ENCODE data around the gene DHX36. TPM values are rescaled to one million over a fixed set of nuclear protein-coding genes. Genes with fewer than 3 reads are reported as not detected.

Gene DHX36
- total RNA-seq, 1 donor from 2014 or later: 71.1 TPM

- intact Hi-C loops (cut with micrococcal nuclease): no loop called here
Measured at GRCh38 chr3:154294016-154294415, 30.3 kb downstream of the DHX36 start.

GRCh38 chr3:154290187-154290586 is 34.1 kb downstream of the DHX36 start:
- intact Hi-C loops (cut with micrococcal nuclease): no loop called here

GRCh38 chr3:154285221-154285620 is 39.1 kb downstream of the DHX36 start:
- intact Hi-C loops (cut with micrococcal nuclease): no loop called here

- intact Hi-C loops (cut with micrococcal nuclease): no loop called here
Measured at GRCh38 chr3:154280161-154280560, 44.1 kb downstream of the DHX36 start.

GRCh38 chr3:154275965-154276364 is 48.3 kb downstream of the DHX36 start:
- intact Hi-C loops (cut with micrococcal nuclease): no loop called here

GRCh38 chr3:154275292-154275691 is 49.0 kb downstream of the DHX36 start:
- intact Hi-C loops (cut with micrococcal nuclease): no loop called here

- intact Hi-C loops (cut with micrococcal nuclease): no loop called here
Measured at GRCh38 chr3:154274348-154274747, 49.9 kb downstream of the DHX36 start.

- intact Hi-C loops (cut with micrococcal nuclease): no loop called here
Measured at GRCh38 chr3:154273381-154273780, 50.9 kb downstream of the DHX36 start.

GRCh38 chr3:154254527-154254926 is 69.8 kb downstream of the DHX36 start:
- intact Hi-C loops (cut with micrococcal nuclease): loop anchor here (5.0 to 10.0 kb wide), 2 partner anchors 130 to 1212 kb away; partner anchors contain the start of gene ARHGEF26

- intact Hi-C loops (cut with micrococcal nuclease): loop anchor here (1.0 to 10.0 kb wide), 5 partner anchors 128 to 1227 kb away; partner anchors contain the start of gene ARHGEF26
Measured at GRCh38 chr3:154252759-154253638, 71.3 kb downstream of the DHX36 start.

- intact Hi-C loops (cut with micrococcal nuclease): loop anchor here (5.0 to 10.0 kb wide), 2 partner anchors 127 to 1209 kb away; partner anchors contain the start of gene ARHGEF26
Measured at GRCh38 chr3:154251610-154252009, 72.7 kb downstream of the DHX36 start.

- intact Hi-C loops (cut with micrococcal nuclease): loop anchor here (5.0 to 10.0 kb wide), 2 partner anchors 125 to 1208 kb away; partner anchors contain the start of gene ARHGEF26
Measured at GRCh38 chr3:154250291-154250690, 74.0 kb downstream of the DHX36 start.

GRCh38 chr3:154247806-154248415 is 76.4 kb downstream of the DHX36 start:
- intact Hi-C loops (cut with micrococcal nuclease): no loop called here

- intact Hi-C loops (cut with micrococcal nuclease): no loop called here
Measured at GRCh38 chr3:154244644-154245043, 79.6 kb downstream of the DHX36 start.

- intact Hi-C loops (cut with micrococcal nuclease): no loop called here
Measured at GRCh38 chr3:154243353-154243752, 80.9 kb downstream of the DHX36 start.

GRCh38 chr3:154242766-154243165 is 81.5 kb downstream of the DHX36 start:
- intact Hi-C loops (cut with micrococcal nuclease): no loop called here

GRCh38 chr3:154241496-154241895 is 82.8 kb downstream of the DHX36 start:
- intact Hi-C loops (cut with micrococcal nuclease): no loop called here

GRCh38 chr3:154240235-154240634 is 84.1 kb downstream of the DHX36 start:
- intact Hi-C loops (cut with micrococcal nuclease): no loop called here

- intact Hi-C loops (cut with micrococcal nuclease): no loop called here
Measured at GRCh38 chr3:154236331-154236730, 88.0 kb downstream of the DHX36 start.

GRCh38 chr3:154235330-154235729 is 89.0 kb downstream of the DHX36 start:
- intact Hi-C loops (cut with micrococcal nuclease): no loop called here

GRCh38 chr3:154229217-154229590 is 95.1 kb downstream of the DHX36 start:
- intact Hi-C loops (cut with micrococcal nuclease): no loop called here

GRCh38 chr3:154228561-154229216 is 95.6 kb downstream of the DHX36 start:
- intact Hi-C loops (cut with micrococcal nuclease): no loop called here
